ENCODE data around the gene TBCD. TPM values are rescaled to one million over a fixed set of nuclear protein-coding genes. Genes with fewer than 3 reads are reported as not detected.
"Not testable (repeated sequence)": the region's sequence is repeated elsewhere in the genome, so short reads cannot be mapped to it uniquely, and the experiment has no call there.

TBCD gene
- total RNA-seq, 2 experiments from 2014 or later = 155 to 157 TPM

DNA sequence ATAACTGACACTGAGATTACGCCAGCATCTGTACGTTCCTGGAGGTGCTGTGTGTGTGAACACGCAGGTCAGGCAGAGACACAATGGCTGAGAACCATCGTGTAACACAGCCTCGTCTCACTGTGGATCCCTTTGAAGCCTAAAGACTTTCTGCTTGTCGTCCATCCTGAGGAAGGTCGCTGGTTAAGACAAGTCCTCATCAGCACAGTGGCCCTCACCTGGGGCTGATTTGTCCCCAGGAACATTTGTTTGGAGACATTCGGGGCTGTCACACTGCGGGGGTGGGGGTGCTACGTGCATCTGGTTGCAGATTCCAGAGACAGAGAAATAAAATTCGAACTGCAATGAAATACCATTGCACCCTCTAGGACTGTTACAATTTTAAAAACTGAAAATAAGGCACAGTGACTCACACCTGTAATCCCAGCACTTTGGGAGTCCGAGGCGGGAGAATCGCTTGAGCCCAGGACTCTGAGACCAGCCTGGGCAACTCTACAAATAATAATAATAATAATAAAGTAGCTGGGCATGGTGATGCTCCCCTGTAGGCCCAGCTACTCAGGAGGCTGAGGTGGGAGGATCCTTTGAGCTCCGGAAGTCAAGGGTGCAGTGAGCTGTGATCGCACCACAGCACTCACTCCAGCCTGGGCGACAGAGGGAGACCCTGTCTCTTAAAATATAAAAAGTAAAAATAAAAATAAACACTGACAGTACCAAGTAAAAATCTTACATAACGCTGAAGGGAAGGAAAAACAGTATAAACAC, 215.6 kb downstream of the TBCD start:
- Mint-ChIP-seq H3K4me3 (no peak overlapping the region), H3K9me3 (no peaks in the 10 kb centered on the region), H3K27me3 (no peaks in the 10 kb centered on the region), H3K27ac (no peak overlapping the region), H3K36me3 (ENCODE audit: low read depth) (no peaks in the 10 kb centered on the region), H3K4me1 (peaks cover 23% of the 10 kb centered on the region)
- DNase-seq = no peak
- POLR2A ChIA-PET = no interaction called here
- CTCF ChIA-PET = no interaction called here

- H3K36me3 Mint-ChIP-seq (ENCODE audit: low read depth); POLR2A ChIA-PET; H3K27me3 Mint-ChIP-seq; DNase-seq; H3K27ac Mint-ChIP-seq; H3K9me3 Mint-ChIP-seq; CTCF ChIA-PET; H3K4me3 Mint-ChIP-seq: not testable (repeated sequence)
- peaks cover 17% of the 10 kb centered on the region for H3K4me1 Mint-ChIP-seq
Measured at GRCh38 chr17:82968033-82968841, 216.4 kb downstream of the TBCD start.

- Mint-ChIP-seq H3K36me3 (ENCODE audit: low read depth) (no peaks in the 10 kb centered on the region), H3K4me1 (peaks cover 12% of the 10 kb centered on the region), H3K9me3 (no peaks in the 10 kb centered on the region), H3K27ac (no peak overlapping the region), H3K4me3 (no peak overlapping the region), H3K27me3 (no peaks in the 10 kb centered on the region)
- ChIA-PET CTCF (interaction anchor here (1.4 kb wide), 2 partner anchors 16 to 20 kb away, joined by 3 to 4 read pairs; no protein-coding TSS in a partner anchor), POLR2A (interaction anchor here (0.7 to 0.9 kb wide), 2 partner anchors 8 to 54 kb away, joined by 3 read pairs; no protein-coding TSS in a partner anchor)
- peak; percentile 5 for DNase-seq
Measured at GRCh38 chr17:82970067-82970466, 218.2 kb downstream of the TBCD start.

- H3K36me3 Mint-ChIP-seq (ENCODE audit: low read depth) = no peaks in the 10 kb centered on the region
- peak; percentile 3 for DNase-seq
- H3K27me3 Mint-ChIP-seq = no peaks in the 10 kb centered on the region
- H3K9me3 Mint-ChIP-seq = no peaks in the 10 kb centered on the region
- H3K27ac Mint-ChIP-seq = peak overlapping the region; percentile 81
- no peak overlapping the region for H3K4me3 Mint-ChIP-seq
- CTCF ChIA-PET = interaction anchor here (0.6 to 1.4 kb wide), 3 partner anchors 13 to 132 kb away, joined by 3 read pairs; no protein-coding TSS in a partner anchor
- peaks cover 12% of the 10 kb centered on the region for H3K4me1 Mint-ChIP-seq
- POLR2A ChIA-PET = no interaction called here
Measured at GRCh38 chr17:82970818-82971590, 219.1 kb downstream of the TBCD start.

GRCh38 chr17:82972836-82973372, 221.0 kb downstream of the TBCD start:
- no peaks in the 10 kb centered on the region for H3K27me3 Mint-ChIP-seq
- no peak for DNase-seq
- H3K36me3 Mint-ChIP-seq (ENCODE audit: low read depth) = no peaks in the 10 kb centered on the region
- no peak overlapping the region for H3K4me3 Mint-ChIP-seq
- H3K4me1 Mint-ChIP-seq = peaks cover 14% of the 10 kb centered on the region
- ChIA-PET POLR2A (no interaction called here), CTCF (no interaction called here)
- H3K9me3 Mint-ChIP-seq = no peaks in the 10 kb centered on the region
- H3K27ac Mint-ChIP-seq = no peak overlapping the region

DNA sequence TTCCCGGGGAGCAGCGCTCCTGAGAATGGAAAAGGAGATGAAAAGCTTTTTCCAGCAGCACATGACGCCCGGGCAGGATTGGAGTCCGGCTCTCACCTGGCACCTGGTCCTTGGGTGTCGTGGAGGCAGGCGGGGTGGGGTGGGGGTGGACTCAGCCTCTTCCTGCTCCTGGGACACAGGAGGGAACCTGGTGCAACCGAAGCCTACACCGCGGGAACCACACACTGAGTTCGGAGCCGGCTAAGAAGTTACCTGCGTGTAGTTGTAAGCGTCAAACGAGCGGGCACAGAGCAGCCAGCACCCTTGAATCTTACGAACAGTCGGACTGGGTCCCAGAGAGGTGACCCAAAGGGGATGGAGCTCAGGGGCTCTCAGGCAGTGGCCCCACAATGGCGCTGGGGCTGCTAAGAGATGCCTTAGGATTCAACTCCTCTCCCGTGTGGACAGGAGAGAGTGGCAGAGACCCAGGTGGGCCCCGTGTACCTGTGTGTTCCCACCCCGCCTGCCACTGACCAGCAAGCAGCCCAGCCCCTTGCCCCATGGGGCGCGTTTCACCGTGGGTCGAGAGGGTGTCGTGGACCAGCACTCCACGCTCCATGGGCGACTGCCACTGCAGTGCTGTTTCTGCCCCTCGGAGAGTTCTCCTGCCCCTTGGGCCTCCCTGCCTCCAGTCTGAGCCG, 221.7 kb downstream of the TBCD start:
- Mint-ChIP-seq H3K27me3 (no peaks in the 10 kb centered on the region), H3K4me3 (no peak overlapping the region), H3K4me1 (peaks cover 21% of the 10 kb centered on the region), H3K9me3 (no peaks in the 10 kb centered on the region), H3K36me3 (ENCODE audit: low read depth) (no peaks in the 10 kb centered on the region), H3K27ac (no peak overlapping the region)
- no peak for DNase-seq
- ChIA-PET POLR2A (no interaction called here), CTCF (interaction anchor here (0.5 to 1.1 kb wide), 2 partner anchors 34 to 40 kb away, joined by 3 read pairs; no protein-coding TSS in a partner anchor)

DNA sequence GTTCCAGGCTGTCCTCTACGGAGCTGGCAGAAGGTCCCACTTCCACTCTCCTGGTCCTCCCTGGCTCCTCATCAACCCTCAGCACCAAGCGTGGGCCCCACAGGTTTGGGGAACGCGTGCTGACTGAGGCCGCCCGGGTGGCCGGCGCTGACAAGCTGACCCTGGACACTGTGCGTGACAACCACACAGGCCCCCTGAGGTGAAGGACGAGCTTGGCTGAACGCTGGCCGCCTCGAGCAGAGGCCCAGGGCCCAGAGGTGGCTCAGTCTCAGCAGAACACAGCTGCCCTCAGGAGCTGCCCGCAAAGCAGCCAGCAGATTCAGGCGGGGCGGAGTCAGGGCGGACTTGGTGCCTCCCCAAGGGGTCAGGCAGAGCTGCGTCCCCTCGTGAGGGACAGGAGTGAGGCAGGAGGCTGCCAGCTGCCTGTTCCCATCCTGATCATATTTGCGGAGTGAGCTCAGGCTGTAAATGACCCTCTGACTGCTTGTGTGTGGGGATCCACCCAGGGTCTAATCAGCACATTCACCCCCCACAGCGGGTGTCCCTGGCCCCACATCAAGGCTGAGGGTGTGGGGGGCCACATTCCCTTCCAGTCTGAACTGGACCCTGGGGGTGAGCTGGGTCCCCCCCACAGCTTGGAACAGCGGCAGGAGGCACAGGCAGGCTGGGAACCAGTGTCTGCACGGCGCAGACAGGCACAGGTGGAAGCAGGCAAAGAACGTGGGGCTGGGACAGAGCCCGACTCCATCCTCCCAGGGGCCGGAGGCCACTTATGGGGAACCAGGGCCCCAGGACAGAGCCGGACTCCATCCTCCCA, 222.5 kb downstream of the TBCD start:
- H3K36me3 Mint-ChIP-seq (ENCODE audit: low read depth) = no peaks in the 10 kb centered on the region
- ChIA-PET POLR2A (no interaction called here), CTCF (interaction anchor here (0.5 to 1.1 kb wide), 2 partner anchors 33 to 40 kb away, joined by 3 read pairs; no protein-coding TSS in a partner anchor)
- no peaks in the 10 kb centered on the region for H3K27me3 Mint-ChIP-seq
- no peaks in the 10 kb centered on the region for H3K9me3 Mint-ChIP-seq
- no peak for DNase-seq
- H3K4me1 Mint-ChIP-seq = peaks cover 28% of the 10 kb centered on the region
- no peak overlapping the region for H3K4me3 Mint-ChIP-seq
- no peak overlapping the region for H3K27ac Mint-ChIP-seq

- no peak overlapping the region for H3K4me3 Mint-ChIP-seq
- ChIA-PET POLR2A (no interaction called here), CTCF (no interaction called here)
- no peaks in the 10 kb centered on the region for H3K27me3 Mint-ChIP-seq
- H3K4me1 Mint-ChIP-seq = peaks cover 35% of the 10 kb centered on the region
- no peak for DNase-seq
- no peaks in the 10 kb centered on the region for H3K9me3 Mint-ChIP-seq
- H3K36me3 Mint-ChIP-seq (ENCODE audit: low read depth) = peaks cover 8% of the 10 kb centered on the region
- no peak overlapping the region for H3K27ac Mint-ChIP-seq
Measured at GRCh38 chr17:82976982-82977488, 225.2 kb downstream of the TBCD start.

GRCh38 chr17:82977606-82978005, 225.7 kb downstream of the TBCD start:
- no peak overlapping the region for H3K4me3 Mint-ChIP-seq
- no peak for DNase-seq
- no peaks in the 10 kb centered on the region for H3K27me3 Mint-ChIP-seq
- H3K4me1 Mint-ChIP-seq = peaks cover 35% of the 10 kb centered on the region
- no peaks in the 10 kb centered on the region for H3K9me3 Mint-ChIP-seq
- POLR2A ChIA-PET = no interaction called here
- no peak overlapping the region for H3K27ac Mint-ChIP-seq
- peaks cover 8% of the 10 kb centered on the region for H3K36me3 Mint-ChIP-seq (ENCODE audit: low read depth)
- CTCF ChIA-PET = no interaction called here

DNA sequence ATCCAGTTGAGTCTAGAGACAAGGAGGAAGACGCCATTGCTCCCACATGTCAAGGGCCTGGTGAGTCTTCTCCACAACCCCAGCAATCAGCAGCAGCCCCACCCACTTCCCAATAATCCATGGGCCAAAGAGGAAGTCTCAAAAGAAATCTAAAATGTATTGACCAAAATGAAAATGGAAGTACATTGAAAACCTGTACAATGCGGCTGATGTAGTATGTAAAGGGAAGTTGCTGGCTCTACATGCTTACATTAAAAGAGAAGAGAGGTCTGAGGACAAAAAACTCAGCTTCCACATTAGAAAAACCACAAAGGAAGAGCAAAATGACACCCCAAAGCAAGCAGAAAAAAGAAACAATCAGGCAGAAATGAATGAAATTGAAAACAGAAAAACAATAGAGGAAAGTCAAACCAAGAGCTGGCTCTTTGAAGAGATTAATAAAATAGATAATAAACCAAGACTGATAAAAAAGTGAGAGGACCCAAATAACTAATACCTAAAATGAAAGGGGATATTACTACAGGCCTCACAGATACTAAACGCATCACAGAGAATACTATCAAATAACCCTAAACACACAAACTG, 227.0 kb downstream of the TBCD start:
- Mint-ChIP-seq H3K4me3 (peak overlapping the region; percentile 39), H3K27me3 (no peaks in the 10 kb centered on the region), H3K4me1 (peaks cover 37% of the 10 kb centered on the region), H3K27ac (peak overlapping the region; percentile 88), H3K36me3 (ENCODE audit: low read depth) (peaks cover 11% of the 10 kb centered on the region), H3K9me3 (peaks cover 2% of the 10 kb centered on the region)
- ChIA-PET CTCF (no interaction called here), POLR2A (no interaction called here)
- DNase-seq = peak; percentile 34

DNA sequence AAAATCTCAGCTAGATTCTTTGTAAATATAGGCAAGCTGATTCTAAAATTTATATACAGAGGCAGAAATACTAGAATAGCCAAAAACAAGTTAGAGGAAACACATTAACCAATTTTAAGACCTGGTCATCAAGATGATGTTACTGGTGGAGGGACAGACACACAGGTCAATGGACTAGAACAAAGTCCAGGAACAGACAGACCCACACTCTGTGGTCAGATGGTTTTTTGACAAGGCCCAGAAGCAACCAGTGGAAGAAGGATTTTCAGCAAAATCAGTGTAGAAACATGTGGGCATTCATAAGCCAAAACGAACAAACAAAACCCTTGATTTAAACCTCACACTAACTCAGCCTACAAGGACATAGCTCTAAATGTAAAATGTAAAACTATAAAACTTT, 227.9 kb downstream of the TBCD start:
- ChIA-PET CTCF (no interaction called here), POLR2A (no interaction called here)
- H3K36me3 Mint-ChIP-seq (ENCODE audit: low read depth) = peaks cover 14% of the 10 kb centered on the region
- H3K27me3 Mint-ChIP-seq = no peaks in the 10 kb centered on the region
- no peak for DNase-seq
- H3K4me1 Mint-ChIP-seq = peaks cover 40% of the 10 kb centered on the region
- no peak overlapping the region for H3K4me3 Mint-ChIP-seq
- no peak overlapping the region for H3K27ac Mint-ChIP-seq
- peaks cover 3% of the 10 kb centered on the region for H3K9me3 Mint-ChIP-seq
